CD4-positive, alpha-beta T cell treated with Interleukin-4 for 1 hour (primary cell): ENCODE data around the gene LASP1NB.
"Not testable (repeated sequence)": the region's sequence is repeated elsewhere in the genome, so short reads cannot be mapped to it uniquely, and the experiment has no call there.

Source experiments
- DNase-seq, 2 donors: peaks; one replicate each; pipeline ENCODE4 v3.0.0-alpha.2; 2020 to 2022

Gene LASP1NB

DNA sequence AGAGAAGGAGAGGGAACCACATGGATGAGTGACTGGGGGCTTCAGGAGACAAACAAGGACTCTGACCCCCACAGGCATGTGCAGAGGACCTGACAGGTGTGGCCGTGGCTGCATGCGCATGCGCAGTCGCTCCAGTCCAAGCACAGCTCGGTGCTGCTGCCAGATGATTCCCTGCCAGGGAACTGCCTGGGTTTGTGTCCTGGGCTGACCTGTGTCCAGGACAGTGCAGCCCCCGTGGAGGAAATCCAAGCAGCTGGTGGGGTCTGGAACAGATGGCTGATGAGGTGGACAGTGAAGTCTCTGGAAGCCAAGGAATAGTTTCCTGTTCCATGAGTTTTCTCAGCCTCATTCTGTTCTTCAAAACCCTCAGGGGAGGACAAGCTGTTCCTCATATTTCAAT, 28.2 kb upstream of the LASP1NB start:
- no peak for DNase-seq

DNA sequence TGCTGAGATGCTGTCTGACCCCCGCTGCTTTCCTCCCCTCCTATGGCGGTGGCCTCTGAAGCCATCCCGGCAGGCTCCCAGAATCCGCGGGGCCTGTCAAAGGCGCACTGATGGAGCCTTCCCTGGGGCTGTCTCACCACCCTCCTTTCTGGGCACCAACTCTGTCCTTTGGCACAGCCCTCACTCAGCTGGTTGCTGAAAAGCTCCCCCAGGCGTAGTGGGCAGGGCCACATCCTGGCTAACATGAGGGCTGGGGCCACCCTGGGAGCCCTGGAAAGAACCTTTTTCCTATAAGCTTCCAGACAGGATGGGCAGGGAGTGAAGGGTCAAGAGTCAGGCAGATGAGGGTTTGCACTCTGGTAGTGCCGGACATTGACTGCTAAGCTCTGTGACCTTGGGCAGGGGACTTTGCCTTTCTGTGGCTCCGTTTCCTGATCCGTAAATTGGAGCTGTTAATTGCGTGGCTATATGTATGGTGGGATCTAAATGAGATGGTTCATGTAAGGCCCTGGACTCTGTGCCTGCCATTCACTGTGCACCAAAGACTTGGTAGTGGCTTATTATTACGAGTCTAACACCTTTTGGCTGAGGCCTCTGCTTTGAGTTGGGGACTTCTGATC, 27.6 kb upstream of the LASP1NB start:
- no peak for DNase-seq

DNA sequence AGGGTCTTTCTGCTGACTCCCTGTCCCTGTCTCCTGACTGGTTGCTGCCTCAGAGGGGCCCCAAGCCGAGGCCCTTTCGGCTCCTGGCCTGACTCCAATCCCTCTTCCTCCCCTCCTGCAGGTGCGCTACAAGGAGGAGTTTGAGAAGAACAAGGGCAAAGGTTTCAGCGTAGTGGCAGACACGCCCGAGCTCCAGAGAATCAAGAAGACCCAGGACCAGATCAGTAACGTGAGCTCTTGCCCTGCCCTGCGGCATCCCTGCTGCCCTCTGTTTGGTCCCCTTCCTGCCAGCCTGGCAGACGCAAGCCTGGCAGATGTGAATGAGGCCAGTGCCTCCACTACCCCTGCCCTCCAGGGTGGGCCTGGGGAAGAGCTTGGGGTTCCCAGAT, 27.1 kb upstream of the LASP1NB start:
- peak in 1 of 2 donors; percentile 44 for DNase-seq

DNA sequence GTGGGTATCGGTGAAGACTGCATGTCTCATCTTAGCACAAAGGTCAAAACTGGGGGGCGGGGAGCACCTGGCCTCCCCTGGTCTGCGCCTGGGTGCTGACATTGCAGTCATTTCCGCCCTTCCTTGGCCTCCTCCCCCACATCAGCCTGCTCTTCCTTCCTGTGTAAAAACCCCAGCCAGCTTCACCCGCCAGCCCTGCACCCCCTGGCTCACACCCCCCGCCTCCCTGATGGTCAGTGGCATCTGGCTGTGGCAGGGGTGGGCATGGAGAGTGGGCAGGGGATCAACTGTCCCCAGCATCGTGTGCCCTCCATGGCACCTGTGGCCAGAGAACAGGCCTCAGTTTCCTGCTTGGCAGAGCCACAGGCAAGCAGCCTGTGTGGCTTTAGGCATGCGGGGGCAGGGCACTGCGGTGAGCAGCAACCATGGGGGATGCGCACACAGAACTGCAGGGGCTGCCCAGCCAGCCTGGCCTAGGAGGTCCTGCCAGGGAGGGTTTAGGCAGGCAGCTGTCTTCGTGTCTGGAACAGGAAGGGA, 26.5 kb upstream of the LASP1NB start:
- peak; percentile 84 to 85 for DNase-seq

DNA sequence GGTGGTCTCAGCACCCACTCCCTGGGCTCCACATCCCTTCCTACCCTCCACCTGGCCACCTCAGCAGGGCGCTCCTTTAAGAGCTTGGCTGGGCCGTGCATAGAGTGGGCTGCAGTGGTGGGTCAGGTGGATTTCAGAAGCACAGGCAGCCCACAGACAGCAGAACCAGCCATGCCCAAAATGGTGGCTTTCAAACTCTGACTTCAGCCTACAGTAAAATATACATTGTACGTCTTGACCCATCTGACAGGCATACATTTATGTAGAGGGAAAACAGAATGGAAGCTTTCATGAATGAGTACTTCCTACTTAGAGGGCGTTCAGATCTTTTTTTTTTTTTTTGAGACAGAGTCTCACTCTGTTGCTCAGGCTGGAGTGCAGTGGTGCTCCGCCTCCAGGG, 26.0 kb upstream of the LASP1NB start:
- no peak for DNase-seq

DNA sequence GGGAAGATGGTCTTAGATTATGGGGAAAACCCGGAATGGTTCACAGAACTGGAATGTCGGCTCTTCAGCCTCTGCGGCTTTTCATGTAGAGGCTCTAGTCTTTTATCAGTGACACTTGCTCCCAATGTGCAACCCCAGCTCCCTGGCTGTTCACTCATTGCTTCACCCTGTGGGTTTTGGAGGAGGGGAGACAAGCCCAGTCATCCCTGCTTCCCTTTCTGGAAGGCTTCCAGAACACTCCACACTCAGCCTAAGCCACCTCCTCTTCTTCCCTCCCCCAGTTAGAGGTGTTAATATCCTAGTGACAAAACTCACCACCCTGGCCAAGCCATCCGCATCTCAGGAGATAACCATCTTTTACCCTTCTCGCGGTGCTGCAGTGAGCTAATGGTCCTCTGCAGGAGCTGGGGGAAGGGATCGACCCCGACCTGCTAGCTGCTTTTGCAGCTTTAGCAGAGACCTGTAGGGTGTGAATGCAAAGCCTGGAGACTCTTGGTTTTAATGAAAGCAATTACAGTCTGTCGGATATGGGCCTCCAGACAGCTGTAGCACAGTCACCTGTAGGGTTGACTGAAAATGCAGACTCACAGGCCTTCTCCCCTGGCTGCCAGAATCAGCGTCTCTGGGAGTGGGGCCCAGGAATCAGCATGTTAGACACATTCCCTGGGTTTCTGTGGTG, 24.3 kb upstream of the LASP1NB start:
- DNase-seq, result peak; percentile 49 to 66

DNA sequence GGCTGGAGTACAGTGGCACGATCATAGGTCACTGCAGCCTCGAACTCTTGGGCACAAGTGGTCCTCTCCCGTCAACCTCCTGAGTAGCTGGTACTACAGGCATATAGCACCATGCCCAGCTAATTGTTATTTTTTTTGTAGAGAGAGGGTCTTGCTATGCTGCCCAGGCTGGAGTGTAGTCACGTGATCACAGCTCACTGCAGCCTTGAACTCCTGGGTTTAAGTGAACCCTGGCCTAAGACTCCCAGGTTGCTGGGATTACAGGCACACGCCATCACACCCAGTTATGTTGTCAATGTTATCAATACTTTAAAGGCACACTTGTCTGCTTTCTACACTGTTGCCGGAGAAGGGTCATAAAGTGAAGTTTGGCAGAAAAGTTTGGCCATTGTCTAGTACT, 22.0 kb upstream of the LASP1NB start:
- DNase-seq, result no peak

DNA sequence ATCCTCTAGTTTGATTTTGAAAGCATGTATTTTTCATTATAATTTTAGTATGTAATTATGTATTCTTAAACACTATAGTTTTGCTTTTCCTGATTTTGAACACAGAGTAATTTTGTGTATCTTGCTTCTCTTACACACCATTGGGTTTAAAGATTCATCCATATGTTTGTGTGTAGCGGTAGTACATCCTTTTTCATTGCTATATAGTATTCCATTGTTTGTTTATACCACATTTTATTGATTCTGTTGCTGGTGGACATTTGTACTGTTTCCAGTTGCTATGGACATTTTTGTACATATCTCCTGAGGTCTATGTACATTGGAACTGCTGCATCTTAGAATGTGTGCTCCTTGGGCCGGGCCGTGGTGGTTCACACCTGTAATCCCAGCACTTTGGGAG, 20.5 kb upstream of the LASP1NB start:
- DNase-seq, result no peak

DNA sequence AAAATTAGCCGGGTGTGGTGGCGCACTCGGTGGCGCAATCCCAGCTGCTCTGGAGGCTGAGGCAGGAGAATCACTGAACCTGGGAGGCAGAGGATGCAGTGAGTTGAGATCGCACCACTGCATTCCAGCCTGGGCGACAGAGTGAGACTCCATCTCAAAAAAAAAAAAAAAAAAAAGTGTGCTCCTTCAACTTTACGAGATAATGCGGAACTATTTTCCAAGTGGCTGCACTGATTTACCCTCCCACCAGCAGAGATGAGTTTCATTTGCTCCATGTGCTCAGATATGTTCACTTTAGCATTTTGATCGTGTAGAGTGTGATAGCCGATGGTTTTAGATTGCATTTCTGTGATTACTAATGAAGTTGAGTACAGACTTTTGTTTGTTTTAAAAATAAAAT, 20.0 kb upstream of the LASP1NB start:
- no peak for DNase-seq

DNA sequence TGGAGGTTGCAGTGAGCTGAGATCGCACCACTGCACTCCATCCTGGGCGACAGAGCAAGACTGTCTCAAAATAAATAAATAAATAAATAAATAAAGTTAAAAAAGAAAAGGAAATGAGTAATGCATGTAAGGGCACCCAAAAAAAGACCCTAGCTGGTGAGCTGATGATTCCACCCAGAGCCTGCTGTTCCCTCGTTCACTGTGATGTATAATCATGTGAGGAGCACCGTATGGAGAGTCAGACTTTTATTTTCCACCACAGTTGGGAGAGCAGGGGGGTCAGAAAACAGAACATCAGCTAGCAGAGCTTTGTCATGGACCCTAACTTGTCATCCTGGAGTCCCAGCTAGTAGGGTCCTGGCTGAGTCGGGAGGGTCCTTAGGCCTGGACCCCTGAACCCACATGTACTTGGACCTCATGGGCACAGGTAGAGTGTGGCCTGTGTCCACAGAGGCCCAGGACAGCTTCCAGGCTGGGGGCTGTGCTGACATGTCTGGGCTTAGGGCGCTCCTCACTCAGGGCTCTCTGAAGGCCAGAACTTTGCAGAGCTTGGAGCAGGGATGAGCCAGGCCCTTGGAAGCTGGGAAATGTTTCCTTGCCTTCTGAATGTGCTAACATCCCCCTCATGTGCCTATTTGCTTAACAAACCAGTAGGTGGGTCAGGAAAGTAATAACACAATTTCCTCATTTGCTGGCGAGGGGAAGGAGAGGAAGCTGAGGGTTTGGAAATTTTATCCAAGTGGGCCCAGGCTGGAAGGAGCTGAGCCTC, 18.8 kb upstream of the LASP1NB start:
- no peak for DNase-seq

DNA sequence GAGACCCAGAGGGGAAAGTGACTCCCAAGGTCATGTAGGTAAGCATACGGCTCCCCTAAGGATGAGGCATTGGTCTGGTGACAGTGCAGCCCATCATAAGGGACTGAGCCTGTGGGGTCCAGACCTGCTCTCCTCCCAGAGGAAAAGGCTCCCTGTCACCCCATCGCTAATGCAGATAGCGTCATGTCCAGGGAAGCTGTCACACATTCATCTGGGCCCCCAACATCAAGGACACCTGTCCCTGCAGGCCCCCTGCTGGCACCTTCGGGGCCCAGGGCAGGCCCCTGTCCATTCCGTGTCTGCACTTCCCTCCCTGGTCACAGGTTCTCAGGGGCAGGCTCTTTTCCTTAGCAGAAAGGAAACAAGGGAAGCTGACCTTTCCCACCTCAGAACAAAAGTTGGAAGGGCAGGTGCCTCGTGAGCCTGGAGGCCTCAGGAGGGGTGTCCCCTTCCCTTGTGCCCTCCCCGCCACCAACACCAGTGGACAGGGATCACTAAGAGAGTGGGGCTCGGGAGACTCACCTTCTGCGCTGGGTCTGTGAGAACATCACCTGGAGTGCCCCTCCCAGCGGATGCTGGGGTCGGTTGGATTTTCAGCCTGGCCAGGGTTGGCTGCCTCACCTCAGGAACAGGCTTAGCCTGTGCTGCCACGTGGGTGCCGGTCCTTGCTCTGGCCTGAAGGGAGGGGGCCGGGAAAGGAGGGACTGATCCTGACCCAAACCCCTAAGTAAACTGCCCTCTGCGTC, 17.3 kb upstream of the LASP1NB start:
- no peak for DNase-seq

DNA sequence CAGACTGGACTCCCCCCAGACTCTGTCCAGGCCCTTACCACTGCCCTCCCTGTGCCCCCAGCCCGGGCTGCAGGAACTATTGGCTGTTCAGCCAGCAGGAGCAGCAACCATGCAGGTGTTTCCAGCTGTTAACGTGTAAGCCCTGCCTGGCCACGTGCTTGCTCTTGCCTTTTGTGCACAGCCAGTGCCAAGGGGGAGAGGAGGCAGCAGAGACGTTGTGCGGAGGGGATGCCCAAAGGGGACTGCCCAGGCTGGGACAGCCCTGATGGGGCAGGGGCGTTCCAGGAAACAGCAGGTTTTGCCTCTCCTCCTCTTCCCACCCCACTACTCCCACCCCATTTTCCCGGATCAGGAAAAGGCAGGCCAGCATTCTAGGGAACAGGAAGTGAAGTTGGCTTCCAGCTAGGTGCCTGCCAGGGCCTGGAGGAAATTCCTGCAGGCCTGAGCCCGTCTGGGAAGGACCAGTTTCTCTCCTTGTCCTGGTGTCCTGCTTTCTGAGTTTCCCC, 16.7 kb upstream of the LASP1NB start:
- DNase-seq, result no peak

DNA sequence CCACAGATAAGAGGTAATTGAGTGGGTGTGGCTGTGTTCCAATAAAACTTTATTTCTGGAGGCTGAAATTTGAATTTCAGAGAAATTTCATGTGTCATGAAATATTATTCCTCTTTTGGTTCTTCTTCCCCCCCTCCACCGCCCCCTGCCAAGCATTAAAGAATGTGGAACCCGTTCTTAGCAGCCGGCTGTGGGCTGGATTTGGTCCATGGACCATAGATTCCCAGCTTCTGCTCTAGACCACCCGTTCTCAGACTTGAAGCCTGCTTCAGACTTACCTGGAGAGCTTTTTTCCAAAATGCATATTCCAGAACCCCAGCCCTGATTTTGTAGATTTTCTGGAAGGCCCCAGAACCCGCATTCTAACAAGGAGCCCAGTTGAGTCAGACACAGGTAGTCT, 15.1 kb upstream of the LASP1NB start:
- no peak for DNase-seq

DNA sequence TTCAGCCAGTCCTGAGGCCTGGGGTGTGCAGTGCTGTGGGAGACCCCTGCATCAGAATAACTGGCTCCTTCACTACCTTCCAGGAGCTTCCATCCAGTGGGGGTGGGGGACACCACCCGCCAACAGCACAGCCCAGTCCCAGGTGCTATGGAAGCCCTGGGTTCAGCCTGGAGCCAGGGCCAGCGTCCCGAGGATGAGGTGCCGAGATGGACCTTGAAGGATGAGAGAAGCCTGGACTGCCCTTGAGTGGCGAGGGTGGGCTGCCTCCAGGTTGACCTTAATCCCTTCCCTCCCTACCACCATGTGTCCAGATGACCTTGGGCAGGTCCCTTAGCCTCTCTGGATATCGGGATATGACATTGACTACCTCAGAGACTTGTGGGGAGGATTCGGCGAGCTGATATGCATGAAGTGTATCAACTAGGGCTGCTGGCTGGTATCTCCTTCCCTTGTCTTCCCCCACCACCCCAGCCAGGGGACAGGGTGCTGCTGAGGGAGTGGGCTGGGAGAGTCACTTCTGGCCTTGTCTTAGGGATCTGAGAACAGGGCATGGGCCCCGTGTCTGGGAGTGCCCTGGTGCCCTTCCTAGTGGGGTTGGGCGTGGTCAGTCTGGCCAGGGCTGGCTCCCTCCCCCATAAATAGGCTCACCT, 14.2 kb upstream of the LASP1NB start:
- no peak for DNase-seq

DNA sequence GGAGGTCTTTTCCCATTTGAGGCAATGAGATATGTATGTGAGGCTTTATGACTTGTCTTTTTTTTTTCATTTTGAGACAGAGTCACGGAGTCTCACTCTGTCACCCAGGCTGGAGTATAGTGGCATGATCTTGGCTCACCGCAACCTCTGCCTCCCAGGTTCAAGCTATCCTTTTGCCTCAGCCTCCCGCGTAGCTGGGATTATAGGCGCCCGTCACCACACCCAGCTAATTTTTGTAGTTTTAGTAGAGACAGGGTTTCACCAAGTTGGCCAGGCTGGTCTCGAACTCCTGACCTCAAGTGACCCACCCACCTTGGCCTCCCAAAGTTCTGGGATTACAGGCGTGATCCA, 13.7 kb upstream of the LASP1NB start:
- DNase-seq, result not testable (repeated sequence)

DNA sequence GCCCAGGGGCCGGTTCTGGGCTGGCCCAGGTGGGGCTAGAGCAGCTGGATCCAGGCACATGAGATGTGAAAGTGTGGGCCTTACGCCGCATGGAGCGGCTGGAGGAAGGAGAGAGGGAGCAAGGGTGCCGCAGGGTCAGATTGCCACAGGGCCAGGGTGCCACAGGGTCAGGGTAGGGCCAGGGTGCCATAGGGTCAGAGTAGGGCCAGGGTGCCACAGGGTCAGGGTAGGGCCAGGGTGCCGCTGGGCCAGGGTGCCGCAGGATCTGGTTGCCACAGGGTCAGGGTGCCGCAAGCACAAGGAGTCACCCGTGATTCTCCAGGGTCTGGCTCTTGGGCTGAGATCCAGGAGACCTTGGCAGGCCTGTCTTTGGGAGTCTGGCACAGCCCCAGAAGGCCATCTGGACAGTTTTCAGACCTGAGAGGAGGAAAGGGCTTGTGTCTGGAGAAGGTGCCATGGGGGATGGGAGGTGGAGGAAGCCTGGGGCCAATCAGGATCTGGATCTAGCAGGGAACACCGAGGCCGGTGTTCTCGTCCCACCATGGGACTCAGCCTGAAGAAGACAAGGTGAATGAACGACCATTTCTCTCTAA, 13.1 kb upstream of the LASP1NB start:
- no peak for DNase-seq

DNA sequence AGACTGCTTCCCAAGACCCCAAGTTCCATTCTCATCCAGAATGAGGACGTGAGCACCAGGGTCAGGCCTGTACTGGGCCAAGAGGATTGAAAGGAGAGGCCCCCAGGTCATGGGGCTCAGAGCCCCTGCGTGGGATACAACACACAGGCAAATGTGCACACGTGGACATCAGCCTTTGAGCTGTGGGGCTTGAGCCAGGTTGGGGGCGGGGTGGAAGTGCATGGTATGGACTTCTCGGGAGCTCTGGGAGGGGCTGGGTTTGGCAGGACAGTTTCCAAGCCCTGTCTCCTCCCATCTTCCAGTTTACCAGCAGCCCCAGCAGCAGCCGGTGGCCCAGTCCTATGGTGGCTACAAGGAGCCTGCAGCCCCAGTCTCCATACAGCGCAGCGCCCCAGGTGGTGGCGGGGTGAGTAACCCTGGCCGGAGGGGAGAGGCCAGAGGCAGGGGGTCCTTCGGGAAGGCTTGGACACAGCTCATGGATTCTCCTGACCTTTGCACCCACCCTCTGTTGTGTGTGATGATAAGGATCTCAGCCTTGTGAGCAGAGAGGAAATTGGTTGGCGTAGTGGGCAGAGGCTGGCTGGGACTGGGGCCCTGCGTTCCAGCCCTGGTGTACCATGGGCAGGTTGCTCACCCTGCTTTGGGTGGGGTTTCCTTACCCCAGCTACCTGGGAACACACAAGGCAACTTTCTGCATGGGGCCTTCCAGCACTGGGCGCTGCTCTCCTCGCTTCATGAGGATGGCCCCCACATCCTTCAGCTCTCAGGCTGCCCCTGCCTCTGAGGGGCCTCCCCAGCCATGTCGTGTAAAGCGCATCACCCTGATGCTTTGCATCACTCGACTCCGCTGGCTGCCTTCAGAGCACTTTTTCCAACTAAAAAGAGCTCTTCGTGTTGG, 10.4 kb upstream of the LASP1NB start:
- DNase-seq, result peak in 1 of 2 donors; percentile 5

DNA sequence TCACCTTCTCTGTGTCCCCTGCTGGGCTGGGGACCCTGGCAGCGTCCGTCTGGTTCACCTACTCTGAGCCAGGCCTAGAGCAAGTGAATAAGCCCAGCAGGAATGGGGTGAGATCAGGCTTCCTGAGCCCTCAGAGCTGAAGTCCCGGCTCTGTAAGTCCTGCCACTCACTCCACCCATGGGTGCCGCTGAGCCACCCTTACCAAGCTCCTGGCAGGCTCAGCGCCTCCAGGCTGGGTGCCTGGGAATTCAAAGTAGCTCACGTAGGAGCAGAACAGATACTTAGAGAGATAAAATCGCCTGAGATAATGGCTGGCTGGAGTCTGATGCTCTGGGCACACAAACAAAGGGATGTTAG, 9.8 kb upstream of the LASP1NB start:
- DNase-seq, result no peak

DNA sequence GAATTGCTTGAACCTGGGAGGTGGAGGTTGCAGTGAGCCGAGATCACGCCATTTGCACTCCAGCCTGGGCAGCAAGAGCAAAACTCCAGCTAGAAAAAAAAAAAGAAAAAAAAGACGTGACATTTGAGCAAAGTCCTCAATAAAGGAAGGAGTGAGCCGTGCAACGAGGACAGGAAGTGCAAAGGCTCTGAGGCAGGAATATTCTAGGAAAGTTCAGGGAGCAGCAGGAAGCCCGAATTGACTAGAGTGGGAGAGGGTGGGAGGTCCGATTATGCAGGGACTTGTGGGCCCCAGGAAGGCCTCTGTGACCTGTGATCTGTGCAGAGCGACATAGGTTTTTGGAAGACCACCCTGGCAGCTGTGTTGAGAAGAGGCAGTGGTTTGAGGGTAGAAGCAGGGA, 8.6 kb upstream of the LASP1NB start:
- DNase-seq, result no peak

DNA sequence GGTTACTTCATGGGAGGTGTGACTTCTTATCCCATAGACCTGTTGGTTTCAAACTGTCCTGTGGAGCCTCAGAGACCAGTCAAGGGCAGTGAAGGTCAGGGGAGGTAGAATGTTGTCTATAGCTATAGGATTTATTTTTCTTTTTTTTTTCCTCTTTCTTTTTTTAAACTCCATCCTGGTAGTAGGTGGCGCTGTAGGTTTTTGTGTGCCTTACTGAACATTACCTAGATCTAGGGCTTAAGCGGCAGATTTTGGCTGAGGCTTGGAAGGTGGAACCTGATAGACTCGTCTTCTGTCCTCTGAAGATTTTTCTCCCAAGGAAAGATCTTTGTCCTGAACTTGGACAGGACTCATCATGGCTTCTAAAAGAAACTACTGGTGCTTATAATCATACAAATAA, 8.2 kb upstream of the LASP1NB start:
- DNase-seq, result peak in 1 of 2 donors; percentile 5
